Testis (tissue), 3 donors: ENCODE measurements around the gene NOD2. TPM values are rescaled to one million over a fixed set of nuclear protein-coding genes. Genes with fewer than 3 reads are reported as not detected.

ENCODE experiments used
- DNase-seq: peaks from one replicate; pipeline ENCODE4 v3.0.0-alpha.2; 2019
- H3K27ac ChIP-seq, 2 donors: fragments of 200-600 bp; sonication (generic); one replicate each; pipeline ENCODE4 v1.5.1; 2019
- H3K27me3 ChIP-seq: fragments of 200-600 bp; sonication (generic); one replicate; pipeline ENCODE4 v1.5.1; 2019
- H3K36me3 ChIP-seq: fragments of 200-600 bp; sonication (generic); one replicate; pipeline ENCODE4 v1.5.1; 2017; ENCODE audit warnings: low read depth; ENCODE audit errors: missing control alignments
- H3K4me1 ChIP-seq: fragments of 200-600 bp; sonication (generic); one replicate; pipeline ENCODE4 v1.5.1; 2019
- H3K4me3 ChIP-seq, 2 donors: fragments of 200-600 bp; sonication (generic); one replicate each; pipeline ENCODE4 v1.5.1; 2017 to 2019
- H3K9me3 ChIP-seq: fragments of 200-600 bp; sonication (generic); one replicate; pipeline ENCODE4 v1.5.1; 2017
- CTCF ChIP-seq, 3 experiments: fragments of 450-650 bp in 2 of 3; fragments of 200-600 bp in 1 of 3; sonication (generic) in 1 of 3; IDR thresholded peaks; one replicate each; pipeline ENCODE4 v1.5.1; 2016 to 2019; ENCODE audit warnings: antibody characterized with exemption in 3 of 3, mild to moderate bottlenecking in 2 of 3, moderate library complexity in 1 of 3
- POLR2A ChIP-seq: fragments of 450-650 bp; IDR thresholded peaks from one replicate; pipeline ENCODE4 v1.6.1; 2017; ENCODE audit warnings: antibody characterized with exemption, mild to moderate bottlenecking, moderate library complexity
- WGBS, 2 donors: methylation state at CpG; one replicate each; pipeline ENCODE4 v1.1.5; 2018; 5-methylcytosine and 5-hydroxymethylcytosine counted together
- intact Hi-C: fragments of 100-400 bp; cut with DNase I; formaldehyde crosslinking; loops from one replicate; pipeline ENCODE4 v1.15.1; 2023; ENCODE audit warnings: low total_unique reads
- polyA plus RNA-seq: library from polyadenylated mRNA; stranded (reverse); fragments of 350-450 nt; fragmentation: Illumina TruSeq; extraction: RNeasy Lipid Tissue Mini Kit (QIAGEN cat#74804); gene quantifications from one replicate; pipeline ENCODE4 v1.2.3, GENCODE V29; 2014; ENCODE audit warnings: low read depth, low replicate concordance; ENCODE audit not compliant: insufficient read depth
- total RNA-seq, 2 donors: library from RNA; depleted of rRNA; stranded (reverse); fragments of >200 nt; gene quantifications; one replicate each; pipeline ENCODE4 v1.2.3, GENCODE V29; 2016

NOD2 gene
- total and polyA plus RNA-seq, 3 donors from 2014 or later: 1.6 to 4.1 (median 1.7) TPM

- no peak within 1 kb of the TSS for H3K27ac ChIP-seq
Measured at GRCh38 chr16:50681021-50681885, 12.2 kb upstream of the NOD2 start, which contains the start of gene SNX20. TSS of gene SNX20 (minus strand) at chr16:50681312. CDS start at chr16:50677526, 3,786 bp downstream.

GRCh38 chr16:50683689-50684374, 9.6 kb upstream of the NOD2 start:
- H3K4me3 ChIP-seq: no peak overlapping the region
- TF ChIP-seq CTCF (IDR thresholded peaks at IDR 0.05) (no peak), POLR2A (no peak)
- no peaks in the 10 kb centered on the region for H3K9me3 ChIP-seq
- intact Hi-C loops: no loop called here
- no peaks in the 10 kb centered on the region for H3K36me3 ChIP-seq
- H3K27ac ChIP-seq: no peak overlapping the region
- H3K27me3 ChIP-seq: no peaks in the 10 kb centered on the region
- 83 to 91% methylated on average over 13 to 14 of the region's 14 CpGs for WGBS, 2 donors
- no peak for DNase-seq
- no peaks in the 10 kb centered on the region for H3K4me1 ChIP-seq

More at GRCh38 chr16:50681021-50681885, 12.2 kb upstream of the NOD2 start, which contains the start of gene SNX20:
- DNase-seq: peak; percentile 29
- no peaks in the 10 kb centered on the region for H3K27me3 ChIP-seq
- no peaks in the 10 kb centered on the region for H3K36me3 ChIP-seq
- H3K4me1 ChIP-seq: no peaks in the 10 kb centered on the region
- no peaks in the 10 kb centered on the region for H3K9me3 ChIP-seq
- intact Hi-C loops: no loop called here
- H3K4me3 ChIP-seq: no peak within 1 kb of the TSS
- TF ChIP-seq POLR2A (no peak), CTCF (IDR thresholded peaks at IDR 0.05) (no peak)
- WGBS, 2 donors: 86 to 89% methylated on average over 4 to 16 of the region's 16 CpGs

- TF ChIP-seq CTCF (IDR thresholded peaks at IDR 0.05) (no peak), POLR2A (no peak)
- no peaks in the 10 kb centered on the region for H3K9me3 ChIP-seq
- H3K27me3 ChIP-seq: no peaks in the 10 kb centered on the region
- DNase-seq: no peak
- 85 to 91% methylated on average over 11 of the region's 11 CpGs for WGBS, 2 donors
- no peaks in the 10 kb centered on the region for H3K4me1 ChIP-seq
- H3K36me3 ChIP-seq: no peaks in the 10 kb centered on the region
- no peak overlapping the region for H3K27ac ChIP-seq
- intact Hi-C loops: no loop called here
- H3K4me3 ChIP-seq: no peak overlapping the region
Measured at GRCh38 chr16:50684823-50685461, 8.5 kb upstream of the NOD2 start.

GRCh38 chr16:50685462-50686063, 7.8 kb upstream of the NOD2 start:
- TF ChIP-seq POLR2A (no peak), CTCF (IDR thresholded peaks at IDR 0.05) (no peak)
- Histone ChIP-seq H3K27ac (no peak overlapping the region), H3K4me3 (no peak overlapping the region), H3K9me3 (no peaks in the 10 kb centered on the region), H3K36me3 (no peaks in the 10 kb centered on the region), H3K27me3 (no peaks in the 10 kb centered on the region), H3K4me1 (no peaks in the 10 kb centered on the region)
- WGBS, 2 donors: 90 to 93% methylated on average over 8 of the region's 8 CpGs
- intact Hi-C loops: no loop called here
- no peak for DNase-seq
